ENCODE data around the gene LHPP.
"Not testable (repeated sequence)": the region's sequence is repeated elsewhere in the genome, so short reads cannot be mapped to it uniquely, and the experiment has no call there.

The LHPP gene

DNA sequence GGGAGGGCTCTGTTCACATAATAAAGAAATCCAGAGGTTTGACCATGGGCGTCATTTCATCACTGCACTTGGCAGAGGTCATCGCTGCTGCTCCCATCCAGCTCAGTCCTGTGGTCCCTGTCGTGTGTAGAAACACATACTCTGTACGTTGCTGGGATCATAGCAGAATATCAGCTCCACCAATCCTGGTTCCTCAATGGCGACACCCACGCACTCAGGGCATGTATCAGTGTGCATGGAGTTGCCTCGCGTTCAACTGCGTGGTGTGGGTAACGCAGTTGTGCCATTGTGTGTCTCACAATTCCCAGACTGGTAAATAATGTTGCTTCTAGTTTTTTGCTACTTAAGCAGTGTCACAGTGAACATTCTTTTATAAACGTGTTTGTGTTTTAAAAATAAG, 111.1 kb downstream of the LHPP start:
- Mint-ChIP-seq H3K4me1 (no peaks in the 10 kb centered on the region), H3K4me3 (no peak overlapping the region), H3K27ac (no peak overlapping the region), H3K9me3 (no peaks in the 10 kb centered on the region), H3K27me3 (no peaks in the 10 kb centered on the region), H3K36me3 (ENCODE audit: low read depth) (no peaks in the 10 kb centered on the region)
- no peak for ATAC-seq
- no peak for DNase-seq

DNA sequence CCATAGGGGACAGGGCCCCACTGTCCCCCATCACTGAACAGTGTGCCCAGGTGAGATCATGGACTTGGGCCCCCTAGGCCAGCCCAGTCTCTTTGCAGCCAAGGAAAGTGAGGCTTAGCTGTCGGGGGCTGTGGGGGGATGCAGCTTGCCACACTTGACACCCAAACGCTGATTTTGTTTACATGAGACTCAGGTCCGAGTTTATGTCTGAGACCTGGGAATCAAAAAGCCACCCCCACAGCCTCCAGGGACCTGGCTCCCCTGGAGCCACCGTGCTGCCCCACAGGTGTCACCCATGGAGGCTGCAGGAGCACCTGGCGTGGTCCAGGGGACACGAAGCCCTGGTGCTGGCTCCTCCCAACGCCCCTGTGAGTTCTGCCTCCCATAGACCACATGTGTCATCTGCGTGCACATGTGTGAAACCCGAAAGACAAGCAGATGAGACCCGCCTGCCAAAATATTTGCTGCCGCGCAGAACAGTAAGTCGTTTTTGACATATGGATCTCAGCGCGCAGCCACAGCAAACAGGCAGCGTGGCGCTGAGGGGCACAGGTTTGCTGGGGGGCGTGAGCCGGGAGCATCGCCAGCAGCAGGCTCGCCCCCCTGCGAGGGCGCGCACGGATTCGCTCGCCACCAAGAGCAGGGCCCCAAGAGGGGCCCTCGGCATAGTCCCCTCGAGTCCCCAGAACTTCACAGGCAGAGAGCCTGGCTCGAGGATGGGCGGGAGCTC, 112.3 kb downstream of the LHPP start:
- Mint-ChIP-seq H3K36me3 (ENCODE audit: low read depth) (no peaks in the 10 kb centered on the region), H3K4me3 (no peak overlapping the region), H3K4me1 (no peaks in the 10 kb centered on the region), H3K9me3 (no peaks in the 10 kb centered on the region), H3K27me3 (no peaks in the 10 kb centered on the region), H3K27ac (no peak overlapping the region)
- ATAC-seq (no peak), DNase-seq (no peak)

DNA sequence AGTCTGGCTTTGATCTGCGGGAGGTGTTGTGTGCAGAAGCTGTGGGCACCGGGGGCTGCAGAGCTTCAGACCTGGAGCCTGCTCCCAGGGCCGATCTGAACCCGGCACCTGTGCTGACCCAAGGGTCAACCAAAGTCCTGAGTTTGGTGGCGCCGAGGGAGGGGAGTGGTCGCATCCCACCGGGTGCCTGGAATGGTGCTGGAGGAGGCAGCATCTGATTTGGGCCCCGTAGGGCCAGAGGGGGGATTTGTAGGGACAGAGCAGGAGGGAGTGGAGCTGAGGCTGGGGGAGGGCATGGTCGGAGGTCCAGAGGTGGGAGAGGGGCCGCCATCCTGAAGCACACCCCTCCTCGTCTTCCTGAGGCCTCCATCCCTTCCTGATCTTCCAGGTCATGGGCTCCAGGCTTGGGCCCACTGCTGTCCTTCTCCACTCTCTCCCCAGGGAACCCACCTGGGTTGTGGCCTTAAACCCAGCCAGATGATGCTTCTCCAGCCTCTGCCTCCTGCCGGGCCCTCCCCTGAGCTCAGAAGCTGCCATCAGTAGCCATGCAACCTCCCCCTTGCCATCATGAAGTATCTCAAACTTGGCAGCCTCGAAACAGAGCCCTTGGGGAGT, 112.9 kb downstream of the LHPP start:
- H3K27me3 Mint-ChIP-seq, result no peaks in the 10 kb centered on the region
- ATAC-seq (no peak), DNase-seq (no peak)
- no peaks in the 10 kb centered on the region for H3K9me3 Mint-ChIP-seq
- no peaks in the 10 kb centered on the region for H3K4me1 Mint-ChIP-seq
- no peak overlapping the region for H3K27ac Mint-ChIP-seq
- H3K36me3 Mint-ChIP-seq (ENCODE audit: low read depth), result no peaks in the 10 kb centered on the region
- H3K4me3 Mint-ChIP-seq, result no peak overlapping the region

DNA sequence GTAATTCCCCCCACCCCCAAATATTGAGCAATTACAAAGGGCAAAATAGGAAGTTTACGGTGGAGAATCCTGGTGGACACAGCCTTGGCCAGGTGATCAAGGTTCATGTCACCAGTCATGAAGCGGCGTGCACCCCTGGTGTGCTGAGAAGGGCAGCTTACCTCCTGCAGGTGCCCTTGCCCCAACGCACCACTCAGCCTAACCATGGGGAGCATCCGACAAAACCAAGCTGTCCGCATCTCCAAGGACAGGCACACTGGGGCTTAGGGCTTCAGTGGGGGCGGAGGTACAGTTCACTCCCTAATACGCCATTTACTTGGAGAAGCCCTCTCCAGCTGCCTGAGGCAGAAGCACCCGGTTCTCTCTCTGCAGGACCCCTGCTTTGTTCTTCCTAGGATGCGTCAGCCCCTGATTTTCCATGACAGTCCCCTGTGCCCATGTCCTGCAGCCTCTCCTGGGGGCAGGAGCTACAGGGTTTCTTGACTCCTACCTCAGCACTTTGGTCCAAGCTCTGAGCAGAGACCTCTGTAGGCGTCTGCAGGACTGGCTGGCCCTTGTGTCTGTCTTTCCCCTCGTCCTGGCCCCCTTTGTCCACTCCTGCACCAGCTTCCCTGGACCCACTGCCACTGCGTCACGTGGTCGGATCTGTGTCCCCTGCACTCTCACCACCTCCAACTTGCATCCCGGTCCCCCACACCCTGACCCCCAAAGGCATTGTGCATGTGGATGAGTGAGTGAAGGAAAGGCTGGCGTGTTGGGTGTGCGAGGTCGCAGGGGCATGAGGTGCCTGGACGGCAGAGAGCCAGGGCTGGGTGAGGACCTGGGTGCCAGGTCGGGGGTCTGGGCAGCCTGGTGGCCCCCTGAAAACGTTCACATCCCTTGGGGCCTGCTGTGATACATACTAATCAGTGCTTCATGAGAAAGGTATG, 113.7 kb downstream of the LHPP start:
- no peaks in the 10 kb centered on the region for H3K4me1 Mint-ChIP-seq
- DNase-seq (no peak), ATAC-seq (no peak)
- no peak overlapping the region for H3K4me3 Mint-ChIP-seq
- no peak overlapping the region for H3K27ac Mint-ChIP-seq
- no peaks in the 10 kb centered on the region for H3K36me3 Mint-ChIP-seq (ENCODE audit: low read depth)
- no peaks in the 10 kb centered on the region for H3K27me3 Mint-ChIP-seq
- no peaks in the 10 kb centered on the region for H3K9me3 Mint-ChIP-seq

GRCh38 chr10:124576526-124577420, 115.2 kb downstream of the LHPP start:
- H3K27me3 Mint-ChIP-seq, result no peaks in the 10 kb centered on the region
- DNase-seq, result no peak
- no peak overlapping the region for H3K27ac Mint-ChIP-seq
- ATAC-seq, result no peak
- H3K9me3 Mint-ChIP-seq, result peaks cover 5% of the 10 kb centered on the region
- no peaks in the 10 kb centered on the region for H3K36me3 Mint-ChIP-seq (ENCODE audit: low read depth)
- H3K4me1 Mint-ChIP-seq, result no peaks in the 10 kb centered on the region
- H3K4me3 Mint-ChIP-seq, result no peak overlapping the region

- Mint-ChIP-seq H3K27me3 (no peaks in the 10 kb centered on the region), H3K9me3 (peaks cover 5% of the 10 kb centered on the region), H3K36me3 (ENCODE audit: low read depth) (no peaks in the 10 kb centered on the region), H3K4me1 (no peaks in the 10 kb centered on the region), H3K27ac (no peak overlapping the region), H3K4me3 (no peak overlapping the region)
- ATAC-seq, result no peak
- DNase-seq, result no peak
Measured at GRCh38 chr10:124577651-124578050, 116.0 kb downstream of the LHPP start.

GRCh38 chr10:124578231-124579010, 116.8 kb downstream of the LHPP start:
- Mint-ChIP-seq H3K4me3 (no peak overlapping the region), H3K9me3 (peaks cover 5% of the 10 kb centered on the region), H3K27me3 (no peaks in the 10 kb centered on the region), H3K36me3 (ENCODE audit: low read depth) (no peaks in the 10 kb centered on the region), H3K27ac (no peak overlapping the region), H3K4me1 (no peaks in the 10 kb centered on the region)
- ATAC-seq (no peak), DNase-seq (no peak)

GRCh38 chr10:124579011-124579399, 117.4 kb downstream of the LHPP start:
- ATAC-seq (no peak), DNase-seq (no peak)
- Mint-ChIP-seq H3K27ac (no peak overlapping the region), H3K4me1 (no peaks in the 10 kb centered on the region), H3K4me3 (no peak overlapping the region), H3K9me3 (peaks cover 5% of the 10 kb centered on the region), H3K36me3 (ENCODE audit: low read depth) (no peaks in the 10 kb centered on the region), H3K27me3 (no peaks in the 10 kb centered on the region)

DNA sequence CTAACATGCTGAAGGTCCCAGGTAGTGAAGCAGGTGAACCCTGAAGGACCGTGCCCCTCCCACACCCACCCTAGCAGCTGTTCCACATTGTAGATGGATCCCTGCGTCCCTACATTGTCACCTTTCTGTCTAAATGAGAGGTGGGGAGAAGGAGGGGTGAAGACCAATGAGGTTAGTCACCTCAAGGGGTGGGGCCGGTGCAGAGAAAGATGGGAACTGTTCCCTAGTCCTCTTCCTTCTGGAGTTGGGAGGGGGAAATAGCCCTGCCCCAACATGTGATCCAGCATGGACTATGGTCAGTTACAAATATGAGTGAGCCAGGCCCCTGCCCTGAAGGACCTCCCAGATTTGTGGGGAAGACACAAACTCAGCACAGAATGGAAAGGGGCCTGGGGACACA, 124.5 kb downstream of the LHPP start:
- Mint-ChIP-seq H3K36me3 (ENCODE audit: low read depth) (no peaks in the 10 kb centered on the region), H3K4me3 (no peak overlapping the region), H3K27ac (no peak overlapping the region), H3K27me3 (no peaks in the 10 kb centered on the region), H3K4me1 (peaks cover 5% of the 10 kb centered on the region), H3K9me3 (peaks cover 2% of the 10 kb centered on the region)
- ATAC-seq, result no peak
- no peak for DNase-seq

DNA sequence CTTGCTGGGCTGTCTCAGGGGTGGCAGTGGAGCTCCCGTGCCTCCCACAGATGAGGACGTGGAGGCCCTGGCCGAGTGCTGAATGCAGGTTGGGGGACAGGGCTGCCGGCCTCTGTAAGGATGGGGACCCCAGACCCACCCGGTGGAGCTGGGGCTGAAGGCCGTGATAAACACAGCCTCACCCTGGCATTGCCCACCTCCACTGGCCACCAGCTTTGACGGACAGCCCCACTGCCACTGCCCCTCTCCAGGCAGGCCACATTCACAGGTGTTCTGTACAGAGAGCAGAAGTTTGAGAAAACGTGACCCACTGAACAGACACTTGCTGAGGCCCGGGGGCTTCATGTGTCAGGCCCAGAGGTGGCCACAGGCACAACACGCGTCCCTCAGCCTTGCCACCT, 126.2 kb downstream of the LHPP start:
- Mint-ChIP-seq H3K36me3 (ENCODE audit: low read depth) (no peaks in the 10 kb centered on the region), H3K27ac (no peak overlapping the region), H3K4me1 (peaks cover 11% of the 10 kb centered on the region), H3K4me3 (no peak overlapping the region), H3K9me3 (no peaks in the 10 kb centered on the region), H3K27me3 (no peaks in the 10 kb centered on the region)
- DNase-seq (no peak), ATAC-seq (no peak)

GRCh38 chr10:124588341-124588735, 126.7 kb downstream of the LHPP start:
- not testable (repeated sequence) for H3K27ac Mint-ChIP-seq; H3K36me3 Mint-ChIP-seq (ENCODE audit: low read depth); DNase-seq; H3K4me3 Mint-ChIP-seq; ATAC-seq; H3K9me3 Mint-ChIP-seq; H3K27me3 Mint-ChIP-seq
- peaks cover 11% of the 10 kb centered on the region for H3K4me1 Mint-ChIP-seq

DNA sequence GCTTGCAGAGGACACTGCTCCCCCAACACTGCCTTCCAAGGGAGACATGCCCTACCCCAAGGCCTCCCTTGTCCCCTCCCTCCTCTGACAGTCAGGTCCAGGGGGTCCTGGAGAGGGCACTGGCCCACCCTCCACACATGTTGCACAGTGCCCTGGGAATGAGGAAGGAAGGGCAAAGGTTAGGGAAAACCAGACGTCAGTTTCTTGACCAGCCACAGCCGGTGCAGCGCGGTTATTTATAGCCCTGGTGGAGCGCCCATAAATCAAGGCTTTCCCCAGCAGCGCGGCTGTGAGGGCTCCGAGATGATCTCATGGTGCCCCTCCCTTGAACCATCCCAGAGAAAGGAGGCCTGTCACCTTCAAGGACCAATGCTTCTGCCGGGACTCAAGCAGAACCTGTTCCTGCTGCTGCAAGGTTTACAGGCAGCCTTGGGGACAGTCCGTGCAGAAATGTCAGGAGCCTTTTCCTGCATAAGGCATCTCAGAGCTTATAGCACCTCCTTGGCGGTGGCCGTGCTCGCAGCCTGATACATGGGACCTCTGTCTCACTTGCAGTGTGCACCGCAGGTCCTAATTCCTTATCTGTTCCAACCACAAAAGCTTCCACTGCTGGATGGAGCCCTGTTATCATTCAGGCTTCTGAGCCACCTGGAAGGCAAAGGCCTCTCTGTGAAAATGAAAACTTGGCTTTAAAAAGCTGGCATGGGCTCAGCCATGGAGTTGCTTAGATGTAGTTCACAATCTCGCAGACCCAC, 127.3 kb downstream of the LHPP start:
- Mint-ChIP-seq H3K36me3 (ENCODE audit: low read depth) (no peaks in the 10 kb centered on the region), H3K4me3 (no peak overlapping the region), H3K27ac (no peak overlapping the region), H3K27me3 (no peaks in the 10 kb centered on the region), H3K4me1 (peaks cover 11% of the 10 kb centered on the region), H3K9me3 (no peaks in the 10 kb centered on the region)
- ATAC-seq, result no peak
- no peak for DNase-seq

DNA sequence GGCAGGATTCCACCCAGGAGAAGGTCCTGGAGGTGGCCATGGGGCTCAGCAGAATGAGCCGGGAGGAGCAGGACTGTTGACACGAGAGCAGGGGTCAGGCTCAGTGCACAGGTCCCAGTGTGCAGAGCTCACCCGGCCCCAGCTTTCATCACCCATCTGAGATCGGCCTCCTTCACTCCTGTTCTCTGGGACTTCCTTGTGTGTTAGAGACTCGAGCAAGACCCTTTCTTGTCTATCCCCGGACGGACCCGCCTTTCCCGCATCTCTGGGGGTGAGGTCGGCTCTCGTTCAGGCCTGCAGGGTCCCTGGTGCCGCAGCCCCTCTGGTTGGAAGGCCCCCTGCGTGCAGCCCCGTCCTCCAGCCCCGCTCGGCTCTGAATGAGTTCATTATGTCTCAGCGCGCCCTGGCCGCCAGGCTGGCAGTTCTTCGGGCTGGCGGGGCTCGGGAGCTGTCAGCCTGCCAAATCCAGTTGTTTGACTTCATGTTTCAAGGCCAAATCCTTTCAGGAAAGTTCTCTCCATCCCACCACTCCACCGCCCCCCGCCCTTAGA, 127.9 kb downstream of the LHPP start:
- Mint-ChIP-seq H3K27me3 (no peaks in the 10 kb centered on the region), H3K27ac (no peak overlapping the region), H3K36me3 (ENCODE audit: low read depth) (no peaks in the 10 kb centered on the region), H3K4me1 (peaks cover 11% of the 10 kb centered on the region), H3K4me3 (no peak overlapping the region), H3K9me3 (no peaks in the 10 kb centered on the region)
- DNase-seq, result no peak
- ATAC-seq, result no peak

Measured in activated naive CD8-positive, alpha-beta T cell treated with anti-CD3 and anti-CD28 coated beads, Interleukin-2, amount 50 U/mL, for 24 hours (primary cell).